CD4-positive, alpha-beta T cell (primary cell): ENCODE data around the gene PKD1L1. TPM values are rescaled to one million over a fixed set of nuclear protein-coding genes. Genes with fewer than 3 reads are reported as not detected.

Experiments used
- ATAC-seq: fragments of 200-7000 bp; cut with Tn5 transposase; one replicate; pipeline ENCODE4 v1.10.0; 2022; ENCODE audit warnings: mild to moderate bottlenecking; ENCODE audit not compliant: poor library complexity
- CTCF ChIA-PET: fragments of 350-600 bp; sonication (Branson Sonifier 250); formaldehyde crosslinking; loops from one replicate; lab custom pipeline; 2021; ENCODE audit warnings: antibody characterized with exemption, inconsistent platforms; lab: Charles Lee
- POLR2A ChIA-PET: fragments of 350-600 bp; sonication (Branson Sonifier 250); formaldehyde crosslinking; loops from one replicate; lab custom pipeline; 2021; ENCODE audit warnings: antibody characterized with exemption, inconsistent platforms; lab: Charles Lee
- DNase-seq, 14 experiments: peaks; one replicate each; pipeline ENCODE4 v3.0.0-alpha.2; 2013 to 2020; ENCODE audit warnings: mixed read lengths in 2 of 14
- H3K27ac ChIP-seq, 2 donors: one replicate each; pipeline versions ENCODE4 v1.5.1 to v1.7.0; 2013; ENCODE audit warnings: low read length in 2 of 2, low read depth in 1 of 2, mild to moderate bottlenecking in 1 of 2
- H3K27me3 ChIP-seq, 2 experiments: 1 replicate in 1 of 2; 2 replicates in 1 of 2; pipeline versions ENCODE4 v1.6.1 to v1.7.0; 2013; ENCODE audit warnings: low read length in 2 of 2, control low read depth in 1 of 2, mild to moderate bottlenecking in 1 of 2, moderate library complexity in 1 of 2; ENCODE audit not compliant: insufficient read depth in 2 of 2, control insufficient read depth in 1 of 2
- H3K36me3 ChIP-seq: one replicate; pipeline ENCODE4 v1.6.1; 2013; ENCODE audit warnings: low read length, control low read depth; ENCODE audit not compliant: insufficient read depth
- H3K4me1 ChIP-seq: one replicate; pipeline ENCODE4 v1.6.1; 2013; ENCODE audit warnings: low read length, control low read depth; ENCODE audit not compliant: insufficient read depth
- H3K4me3 ChIP-seq: one replicate; pipeline ENCODE4 v1.5.1; 2013; ENCODE audit warnings: mild to moderate bottlenecking, low read length, moderate library complexity
- H3K9me3 ChIP-seq, 2 experiments: 1 replicate in 1 of 2; 2 replicates in 1 of 2; pipeline versions ENCODE4 v1.6.1 to v1.7.0; 2013; ENCODE audit warnings: low read length in 2 of 2, mild to moderate bottlenecking in 2 of 2, control low read depth in 1 of 2, moderate library complexity in 1 of 2; ENCODE audit not compliant: control insufficient read depth in 1 of 2, insufficient read depth in 1 of 2
- H3K27ac Mint-ChIP-seq: one replicate; pipeline ENCODE4 v1.8.0; 2020; ENCODE audit warnings: mixed read lengths
- H3K27me3 Mint-ChIP-seq: one replicate; pipeline ENCODE4 v1.8.0; 2021; ENCODE audit warnings: mixed read lengths
- H3K36me3 Mint-ChIP-seq: one replicate; pipeline ENCODE4 v1.8.0; 2021; ENCODE audit warnings: low read depth, mixed read lengths
- H3K4me1 Mint-ChIP-seq: one replicate; pipeline ENCODE4 v1.8.0; 2021; ENCODE audit warnings: low read depth, mixed read lengths
- H3K4me3 Mint-ChIP-seq: one replicate; pipeline ENCODE4 v1.8.0; 2020; ENCODE audit warnings: mild to moderate bottlenecking, mixed read lengths
- H3K9me3 Mint-ChIP-seq: one replicate; pipeline ENCODE4 v1.8.0; 2020; ENCODE audit warnings: mixed read lengths
- intact Hi-C, 2 experiments: fragments of 100-400 bp; cut with DNase I in 1 of 2; cut with micrococcal nuclease in 1 of 2; formaldehyde crosslinking; loops; one replicate each; pipeline versions ENCODE4 v1.15.1 to v1.9.0; 2023 to 2025; cut with DNase I, micrococcal nuclease
- total RNA-seq, 174 experiments: library from RNA in 2 of 174; stranded (reverse) in 2 of 174; gene quantifications; one replicate each; pipeline ENCODE4 v1.2.3 and lab custom pipeline; 2021 to 2026
- TF ChIP-seq, protein P1 (sequence below): fragments of 200-600 bp; IDR thresholded peaks from one replicate; pipeline ENCODE4 v1.8.0; 2022; ENCODE audit warnings: antibody characterized with exemption, mild to moderate bottlenecking

Gene PKD1L1
- total RNA-seq, 2 experiments from 2014 or later = 0.20 to 0.25 TPM

DNA sequence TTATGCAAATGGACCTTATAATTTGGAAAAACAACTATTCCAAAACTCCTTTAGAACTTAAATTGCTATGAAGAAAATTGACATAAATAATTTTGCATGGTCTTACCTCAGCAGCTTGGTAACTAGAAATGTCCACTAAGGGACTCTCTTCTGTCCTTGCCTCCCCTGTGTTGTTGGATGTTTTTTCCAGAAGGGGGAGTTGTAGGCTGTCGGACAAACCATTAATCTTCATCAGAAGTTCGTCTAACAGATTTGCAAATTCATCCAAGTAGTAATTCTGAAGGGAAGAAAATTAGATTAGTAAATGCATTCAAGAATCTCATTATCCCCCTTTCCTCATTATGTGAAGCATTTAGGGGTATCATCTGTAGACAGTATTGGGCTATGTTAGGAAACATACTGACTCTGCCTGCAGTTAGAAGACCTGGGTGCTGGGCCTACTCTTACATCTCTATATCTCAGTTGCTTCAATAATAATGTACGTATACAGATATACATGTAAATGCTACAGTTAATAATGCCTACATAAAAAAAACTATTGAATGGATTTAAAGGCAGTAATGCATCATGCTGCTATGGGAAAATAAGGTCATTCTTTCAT, 155.6 kb downstream of the PKD1L1 start:
- intact Hi-C loops = no loop called here
- Mint-ChIP-seq H3K36me3 (no peaks in the 10 kb centered on the region), H3K27ac (no peak overlapping the region), H3K4me3 (no peak overlapping the region), H3K27me3 (no peaks in the 10 kb centered on the region), H3K9me3 (no peaks in the 10 kb centered on the region), H3K4me1 (no peaks in the 10 kb centered on the region)
- Histone ChIP-seq H3K4me3 (no peak overlapping the region), H3K4me1 (no peaks in the 10 kb centered on the region), H3K27me3 (no peaks in the 10 kb centered on the region), H3K36me3 (no peaks in the 10 kb centered on the region), H3K27ac (no peak overlapping the region), H3K9me3 (no peaks in the 10 kb centered on the region)
- TF ChIP-seq, protein P1, sequence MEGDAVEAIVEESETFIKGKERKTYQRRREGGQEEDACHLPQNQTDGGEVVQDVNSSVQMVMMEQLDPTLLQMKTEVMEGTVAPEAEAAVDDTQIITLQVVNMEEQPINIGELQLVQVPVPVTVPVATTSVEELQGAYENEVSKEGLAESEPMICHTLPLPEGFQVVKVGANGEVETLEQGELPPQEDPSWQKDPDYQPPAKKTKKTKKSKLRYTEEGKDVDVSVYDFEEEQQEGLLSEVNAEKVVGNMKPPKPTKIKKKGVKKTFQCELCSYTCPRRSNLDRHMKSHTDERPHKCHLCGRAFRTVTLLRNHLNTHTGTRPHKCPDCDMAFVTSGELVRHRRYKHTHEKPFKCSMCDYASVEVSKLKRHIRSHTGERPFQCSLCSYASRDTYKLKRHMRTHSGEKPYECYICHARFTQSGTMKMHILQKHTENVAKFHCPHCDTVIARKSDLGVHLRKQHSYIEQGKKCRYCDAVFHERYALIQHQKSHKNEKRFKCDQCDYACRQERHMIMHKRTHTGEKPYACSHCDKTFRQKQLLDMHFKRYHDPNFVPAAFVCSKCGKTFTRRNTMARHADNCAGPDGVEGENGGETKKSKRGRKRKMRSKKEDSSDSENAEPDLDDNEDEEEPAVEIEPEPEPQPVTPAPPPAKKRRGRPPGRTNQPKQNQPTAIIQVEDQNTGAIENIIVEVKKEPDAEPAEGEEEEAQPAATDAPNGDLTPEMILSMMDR = no peak
- POLR2A ChIA-PET = no interaction called here
- DNase-seq (peak in 1 of 14 experiments; percentile 5), ATAC-seq (no peak)
- CTCF ChIA-PET = no interaction called here

DNA sequence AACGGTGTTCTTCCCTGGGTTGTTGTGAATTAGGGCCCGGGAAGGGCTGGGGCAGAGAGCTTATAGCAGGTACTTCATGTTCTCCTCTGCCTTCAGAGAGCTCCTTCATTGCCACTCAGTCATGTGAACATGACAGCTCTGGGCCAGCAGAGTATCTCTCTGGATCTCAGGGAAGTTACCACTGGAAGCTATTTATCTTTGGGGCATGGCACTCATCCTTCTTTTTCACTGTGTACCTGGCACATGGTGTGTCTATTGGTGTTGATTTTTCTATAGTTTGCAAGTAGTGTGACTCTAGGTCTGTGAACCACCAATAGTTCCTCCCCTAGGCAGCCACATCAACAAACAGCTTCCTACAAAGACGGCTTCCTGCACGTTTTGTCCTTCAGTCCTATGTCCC, 156.6 kb downstream of the PKD1L1 start:
- TF ChIP-seq, protein P1 = no peak
- ChIA-PET POLR2A (no interaction called here), CTCF (no interaction called here)
- Mint-ChIP-seq H3K27me3 (no peaks in the 10 kb centered on the region), H3K4me3 (no peak overlapping the region), H3K36me3 (no peaks in the 10 kb centered on the region), H3K9me3 (no peaks in the 10 kb centered on the region), H3K27ac (no peak overlapping the region), H3K4me1 (no peaks in the 10 kb centered on the region)
- H3K27me3 ChIP-seq = no peaks in the 10 kb centered on the region
- no peak overlapping the region for H3K27ac ChIP-seq
- no peak for DNase-seq
- no peak for ATAC-seq
- intact Hi-C loops = no loop called here
- H3K4me3 ChIP-seq = no peak overlapping the region
- no peaks in the 10 kb centered on the region for H3K36me3 ChIP-seq
- no peaks in the 10 kb centered on the region for H3K9me3 ChIP-seq
- H3K4me1 ChIP-seq = no peaks in the 10 kb centered on the region

DNA sequence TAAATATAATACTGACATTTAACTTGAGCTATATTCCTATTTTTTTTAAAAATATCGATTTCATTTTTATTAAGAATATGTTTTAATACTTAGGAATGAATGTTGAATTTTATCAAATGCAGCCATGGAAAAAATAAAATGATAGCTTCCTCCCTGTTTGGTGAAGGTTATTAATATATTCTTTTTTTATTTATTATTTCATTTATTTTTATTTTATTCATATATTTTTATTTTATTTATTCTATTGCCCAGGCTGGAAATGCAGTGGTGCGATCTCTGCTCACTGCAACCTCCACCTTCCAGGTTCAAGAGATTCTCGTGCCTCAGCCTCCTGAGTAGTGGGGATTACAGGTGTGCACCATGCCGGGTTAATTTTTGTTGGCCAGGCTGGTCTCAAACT, 160.2 kb downstream of the PKD1L1 start:
- ChIA-PET CTCF (interaction anchor here (0.6 kb wide), 1 partner anchor 112 kb away, joined by 3 read pairs; no protein-coding TSS in a partner anchor), POLR2A (no interaction called here)
- Mint-ChIP-seq H3K36me3 (no peaks in the 10 kb centered on the region), H3K27ac (no peak overlapping the region), H3K4me3 (no peak overlapping the region), H3K27me3 (peaks cover 3% of the 10 kb centered on the region), H3K4me1 (no peaks in the 10 kb centered on the region), H3K9me3 (no peaks in the 10 kb centered on the region)
- no peak overlapping the region for H3K27ac ChIP-seq
- ATAC-seq = no peak
- H3K27me3 ChIP-seq = no peaks in the 10 kb centered on the region
- intact Hi-C loops = no loop called here
- no peaks in the 10 kb centered on the region for H3K9me3 ChIP-seq
- no peaks in the 10 kb centered on the region for H3K36me3 ChIP-seq
- no peaks in the 10 kb centered on the region for H3K4me1 ChIP-seq
- TF ChIP-seq, protein P1 = no peak
- no peak overlapping the region for H3K4me3 ChIP-seq
- DNase-seq = no peak
